Endothelial cell of umbilical vein (primary cell): ENCODE measurements around the gene S100A13. TPM values are rescaled to one million over a fixed set of nuclear protein-coding genes. Genes with fewer than 3 reads are reported as not detected.

Source experiments
- BruUV-seq: library from RNA; stranded (reverse); fragments of 400-500 nt; replicated peaks from 2 replicates; lab custom pipeline; 2021; lab: Mats Ljungman, UMichigan
- CTCF ChIA-PET: fragments of 300-600, 350-600 bp; sonication (Branson Sonifier 250); formaldehyde crosslinking; loops from one replicate; lab custom pipeline; 2021; ENCODE audit warnings: antibody characterized with exemption, inconsistent platforms; lab: Charles Lee
- POLR2A ChIA-PET: fragments of 300-600, 350-600 bp; sonication (Branson Sonifier 250); formaldehyde crosslinking; loops from one replicate; lab custom pipeline; 2021; ENCODE audit warnings: antibody characterized with exemption, inconsistent platforms; lab: Charles Lee
- DNase-seq: peaks from one replicate; pipeline ENCODE4 v3.0.0-alpha.2; 2011; ENCODE audit warnings: low read depth, low spot score
- FAIRE-seq: peaks from 2 replicates; lab custom pipeline; 2011; peaks lifted over from hg19 to GRCh38; lab: Jason Lieb, UNC
- H2AFZ ChIP-seq: 2 replicates; pipeline ENCODE4 v1.6.0; 2012; ENCODE audit warnings: low read depth, low read length, control low read depth, inconsistent platforms
- H3K27ac ChIP-seq: 2 replicates; pipeline ENCODE4 v1.5.1; 2011; ENCODE audit warnings: low read depth, mild to moderate bottlenecking, control low read depth, low read length, moderate library complexity; ENCODE audit not compliant: insufficient read depth
- H3K27me3 ChIP-seq, 2 experiments: 2 replicates each; pipeline versions ENCODE4 v1.6.0 to v1.6.1; 2011; ENCODE audit warnings: low read length in 2 of 2, mixed read lengths in 1 of 2; ENCODE audit not compliant: control insufficient read depth in 2 of 2, insufficient read depth in 2 of 2
- H3K36me3 ChIP-seq, 2 experiments: 2 replicates in 1 of 2; 3 replicates in 1 of 2; pipeline ENCODE4 v1.5.1; 2011; ENCODE audit warnings: low read length in 2 of 2, mild to moderate bottlenecking in 1 of 2, moderate library complexity in 1 of 2; ENCODE audit not compliant: control insufficient read depth in 2 of 2, insufficient read depth in 2 of 2; ENCODE audit errors: extremely low read depth in 1 of 2
- H3K4me1 ChIP-seq: 3 replicates; pipeline ENCODE4 v1.5.1; 2011; ENCODE audit warnings: mild to moderate bottlenecking, low read length; ENCODE audit not compliant: control insufficient read depth, insufficient read depth; ENCODE audit errors: extremely low read depth
- H3K4me2 ChIP-seq: 2 replicates; pipeline ENCODE4 v1.6.1; 2011; ENCODE audit warnings: low read length, control low read depth, mixed read lengths; ENCODE audit not compliant: insufficient read depth
- H3K4me3 ChIP-seq, 3 experiments: fragments of 200-600 bp in 1 of 3; sonication (generic), shearing (Covaris generic) in 1 of 3; replicated peaks in 1 of 3; 2 replicates each; pipeline ENCODE4 v1.5.1; 2011 to 2016; ENCODE audit warnings: control low read depth in 3 of 3, low read length in 3 of 3, mild to moderate bottlenecking in 2 of 3, inconsistent platforms in 1 of 3, low read depth in 1 of 3, moderate library complexity in 1 of 3; ENCODE audit not compliant: insufficient read depth in 1 of 3
- H3K79me2 ChIP-seq: 2 replicates; pipeline ENCODE4 v1.6.0; 2012; ENCODE audit warnings: low read length, inconsistent platforms; ENCODE audit not compliant: control insufficient read depth, insufficient read depth
- H3K9ac ChIP-seq: replicated peaks from 2 replicates; pipeline ENCODE3; 2011; ENCODE audit warnings: low read length, control low read depth; ENCODE audit not compliant: insufficient read depth; ENCODE audit errors: extremely low read depth
- H3K9me1 ChIP-seq: replicated peaks from 3 replicates; pipeline ENCODE4 v1.6.0; 2011; ENCODE audit warnings: mild to moderate bottlenecking, low read length; ENCODE audit not compliant: control insufficient read depth, insufficient read depth; ENCODE audit errors: extremely low read depth
- H3K9me3 ChIP-seq: replicated peaks from 2 replicates; pipeline ENCODE4 v1.5.1; 2012; ENCODE audit warnings: low read length, inconsistent platforms; ENCODE audit not compliant: control insufficient read depth, insufficient read depth
- H4K20me1 ChIP-seq: replicated peaks from 2 replicates; pipeline ENCODE3; 2011; ENCODE audit warnings: mild to moderate bottlenecking, low read length; ENCODE audit not compliant: control insufficient read depth, insufficient read depth; ENCODE audit errors: extremely low read depth
- EZH2 ChIP-seq: IDR thresholded peaks from 2 replicates; pipeline ENCODE4 v1.6.1; 2012; ENCODE audit warnings: borderline replicate concordance, low read depth, mild to moderate bottlenecking, moderate library complexity, low read length, inconsistent platforms; ENCODE audit not compliant: severe bottlenecking
- JUN ChIP-seq: IDR thresholded peaks from 2 replicates; pipeline ENCODE4 v1.6.1; 2011; ENCODE audit warnings: borderline replicate concordance, low read depth; ENCODE audit not compliant: insufficient read length, insufficient read depth
- MYC ChIP-seq: IDR thresholded peaks from one replicate; pipeline ENCODE4 v1.6.1; 2011; ENCODE audit warnings: mild to moderate bottlenecking, low read depth, low read length
- POLR2A ChIP-seq: IDR thresholded peaks from 2 replicates; pipeline ENCODE4 v1.6.1; 2012; ENCODE audit warnings: low read depth, mild to moderate bottlenecking, control low read depth, low read length
- dilution Hi-C: fragments of 300-500 bp; cut with MboI; formaldehyde crosslinking; loops from one replicate; pipeline ENCODE4 v1.15.0; 2019; ENCODE audit warnings: low sequenced_read_pairs; ENCODE audit not compliant: extremely low pct_ligation_motif_present
- intact Hi-C: fragments of 100-400 bp; cut with micrococcal nuclease; formaldehyde crosslinking; loops from one replicate; pipeline ENCODE4 v1.10.0; 2022
- polyA plus RNA-seq, 4 experiments: library from polyadenylated mRNA; depleted of rRNA in 3 of 4; stranded (reverse) in 3 of 4; unstranded in 1 of 4; fragments of >200 nt; gene quantifications; 2 replicates each; pipeline versions ENCODE4 v1.2.1 to v1.2.3, GENCODE V29; 2011 to 2012; ENCODE audit warnings: missing spikeins in 1 of 4
- total RNA-seq: library from RNA; stranded (reverse); gene quantifications from 2 replicates; pipeline ENCODE4 v1.2.3, GENCODE V29; 2021
- TF ChIP-seq, protein P1 (sequence below): IDR thresholded peaks from 2 replicates; pipeline ENCODE4 v1.6.1; 2011; ENCODE audit not compliant: insufficient read depth, insufficient read length

S100A13 gene
- total and polyA plus RNA-seq, 2 donors (not counting 3 experiments of a cell fraction or from before 2014, with no cell fraction given), result 155 to 360 TPM

- Histone ChIP-seq H3K4me1 (peaks cover 24% of the 10 kb centered on the region), H3K9ac (no peak overlapping the region), H3K36me3 (no peaks in the 10 kb centered on the region), H3K27ac (no peak overlapping the region), H2AFZ (no peak overlapping the region), H3K27me3 (no peaks in the 10 kb centered on the region), H4K20me1 (no peaks in the 10 kb centered on the region), H3K4me2 (no peak overlapping the region), H3K9me3 (no peaks in the 10 kb centered on the region), H3K9me1 (no peaks in the 10 kb centered on the region), H3K79me2 (no peaks in the 10 kb centered on the region), H3K4me3 (no peak overlapping the region)
- TF ChIP-seq JUN, result no peak
- TF ChIP-seq MYC, result no peak
- TF ChIP-seq, protein P1, sequence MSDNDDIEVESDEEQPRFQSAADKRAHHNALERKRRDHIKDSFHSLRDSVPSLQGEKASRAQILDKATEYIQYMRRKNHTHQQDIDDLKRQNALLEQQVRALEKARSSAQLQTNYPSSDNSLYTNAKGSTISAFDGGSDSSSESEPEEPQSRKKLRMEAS, result no peak
- no peak for TF ChIP-seq POLR2A
- TF ChIP-seq EZH2, result no peak
- DNase-seq, result no peak
- no peak for FAIRE-seq
- intact Hi-C loops, result loop anchor here (1.0 to 2.0 kb wide), 9 partner anchors 27 to 415 kb away; partner anchors contain the start of genes CHTOP, RAB13, S100A13 and SNAPIN
- ChIA-PET POLR2A (interaction anchor here (0.7 to 1.0 kb wide), 4 partner anchors 37 to 63 kb away, joined by 3 to 6 read pairs (median 4); partner anchors contain the start of genes CHTOP and S100A16), CTCF (interaction anchor here (0.6 to 6.3 kb wide), 28 partner anchors 8 to 416 kb away, joined by 3 to 216 read pairs (median 10); partner anchors contain the start of genes CHTOP, S100A1, S100A13 and S100A14)
- dilution Hi-C loops, result no loop called here
- no TSS peak for BruUV-seq
Observed at GRCh38 chr1:153571706-153572105, 55.6 kb downstream of the S100A13 start.

GRCh38 chr1:153570874-153571273 lies 56.4 kb downstream of the S100A13 start:
- Histone ChIP-seq H3K4me2 (no peak overlapping the region), H2AFZ (no peak overlapping the region), H3K4me1 (peaks cover 30% of the 10 kb centered on the region), H3K27ac (no peak overlapping the region), H3K9me1 (no peaks in the 10 kb centered on the region), H3K79me2 (no peaks in the 10 kb centered on the region), H4K20me1 (no peaks in the 10 kb centered on the region), H3K36me3 (no peaks in the 10 kb centered on the region), H3K9me3 (no peaks in the 10 kb centered on the region), H3K4me3 (no peak overlapping the region), H3K9ac (no peak overlapping the region), H3K27me3 (no peaks in the 10 kb centered on the region)
- no peak for FAIRE-seq
- BruUV-seq, result no TSS peak
- ChIA-PET POLR2A (interaction anchor here (1.1 kb wide), 1 partner anchor 63 kb away, joined by 3 read pairs; the partner anchor contains the start of gene CHTOP), CTCF (interaction anchor here (0.6 to 6.3 kb wide), 6 partner anchors 37 to 416 kb away, joined by 4 to 216 read pairs (median 100); partner anchors contain the start of genes S100A1, S100A13, S100A16 and S100A6)
- intact Hi-C loops (no loop called here), dilution Hi-C loops (no loop called here)
- no peak for DNase-seq
- TF ChIP-seq EZH2 (no peak), POLR2A (no peak), MYC (no peak)
